GM18499 (cell line): ENCODE results near the gene ITGA6.

Experiments
- ATAC-seq: cut with Tn5 transposase; IDR thresholded peaks from one replicate; pipeline ENCODE4 v1.9.1; 2021; ENCODE audit warnings: moderate number of reproducible peaks; ENCODE audit not compliant: insufficient read depth, unreplicated experiment

The ITGA6 gene

GRCh38 chr2:172415157-172415864 is 12.1 kb upstream of the ITGA6 start:
- no peak for ATAC-seq

GRCh38 chr2:172415865-172416183 is 11.6 kb upstream of the ITGA6 start:
- ATAC-seq: no peak

GRCh38 chr2:172416447-172417058 is 10.8 kb upstream of the ITGA6 start:
- no peak for ATAC-seq

GRCh38 chr2:172420216-172420615 is 7.2 kb upstream of the ITGA6 start:
- no peak for ATAC-seq

GRCh38 chr2:172423160-172423559 is 4.2 kb upstream of the ITGA6 start:
- ATAC-seq: no peak

- no peak for ATAC-seq
These were observed 2.0 kb upstream of the ITGA6 start for GRCh38 chr2:172425336-172425735.

- ATAC-seq: no peak
These were observed 641 bp upstream of the ITGA6 start for GRCh38 chr2:172426635-172427255.

GRCh38 chr2:172427990-172428831 is 825 bp downstream of the ITGA6 start:
- no peak for ATAC-seq

GRCh38 chr2:172428832-172429210 is 1.4 kb downstream of the ITGA6 start:
- ATAC-seq: no peak

- ATAC-seq: no peak
These were observed 2.0 kb downstream of the ITGA6 start for GRCh38 chr2:172429301-172429968.

GRCh38 chr2:172430027-172430426 is 2.6 kb downstream of the ITGA6 start:
- ATAC-seq: no peak

GRCh38 chr2:172430678-172431077 is 3.3 kb downstream of the ITGA6 start:
- no peak for ATAC-seq

GRCh38 chr2:172431463-172431862 is 4.1 kb downstream of the ITGA6 start:
- no peak for ATAC-seq

GRCh38 chr2:172431993-172432392 is 4.6 kb downstream of the ITGA6 start:
- ATAC-seq: no peak

GRCh38 chr2:172433144-172433543 is 5.8 kb downstream of the ITGA6 start:
- ATAC-seq: no peak

- no peak for ATAC-seq
These were observed 7.6 kb downstream of the ITGA6 start for GRCh38 chr2:172434821-172435605.

- no peak for ATAC-seq
These were observed 8.2 kb downstream of the ITGA6 start for GRCh38 chr2:172435606-172435911.

GRCh38 chr2:172436889-172437288 is 9.5 kb downstream of the ITGA6 start:
- ATAC-seq: no peak

- ATAC-seq: no peak
These were observed 10.3 kb downstream of the ITGA6 start for GRCh38 chr2:172437419-172438341.
